IMR-90 (cell line): ENCODE data around the gene FCSK. TPM values are rescaled to one million over a fixed set of nuclear protein-coding genes. Genes with fewer than 3 reads are reported as not detected.

Source experiments
- ATAC-seq: fragments of 200-7000 bp; cut with Tn5 transposase; 2 replicates; pipeline ENCODE4 v1.9.1; 2020; ENCODE audit warnings: low read depth, mild to moderate bottlenecking, moderate library complexity
- BruUV-seq: library from RNA; stranded (reverse); fragments of 400-500 nt; replicated peaks from 2 replicates; lab custom pipeline; 2021; lab: Mats Ljungman, UMichigan
- CTCF ChIA-PET: fragments of 300-600 bp; formaldehyde crosslinking; extraction: SDS; loops from one replicate; lab custom pipeline; 2021; ENCODE audit warnings: antibody characterized with exemption; lab: Yijun Ruan, JAX
- POLR2A ChIA-PET: fragments of 300-600 bp; sonication (Branson Sonifier 250); formaldehyde crosslinking; loops from one replicate; lab custom pipeline; 2022; ENCODE audit warnings: antibody characterized with exemption; ENCODE audit not compliant: unreplicated experiment; lab: Charles Lee
- DNase-seq: peaks from one replicate; pipeline ENCODE4 v3.0.0; 2013
- H2AFZ ChIP-seq: replicated peaks from 2 replicates; pipeline ENCODE3; 2013; ENCODE audit warnings: low read length, mild to moderate bottlenecking; ENCODE audit not compliant: poor library complexity
- H2AK5ac ChIP-seq: 2 replicates; pipeline ENCODE4 v1.6.1; 2013; ENCODE audit warnings: low read depth, low read length, inconsistent platforms
- H2AK9ac ChIP-seq: replicated peaks from 2 replicates; pipeline ENCODE3; 2013; ENCODE audit warnings: mild to moderate bottlenecking, low read depth, low read length, moderate library complexity; ENCODE audit not compliant: poor library complexity
- H2BK120ac ChIP-seq: 2 replicates; pipeline ENCODE4 v1.6.1; 2013; ENCODE audit warnings: low read depth, low read length, inconsistent platforms
- H2BK15ac ChIP-seq: 3 replicates; pipeline ENCODE4 v1.6.1; 2013; ENCODE audit warnings: low read depth, low read length, inconsistent platforms
- H2BK20ac ChIP-seq: 2 replicates; pipeline ENCODE4 v1.6.1; 2013; ENCODE audit warnings: low read depth, mild to moderate bottlenecking, inconsistent platforms, low read length, moderate library complexity
- H2BK5ac ChIP-seq: 2 replicates; pipeline ENCODE4 v1.6.1; 2013; ENCODE audit warnings: mild to moderate bottlenecking, low read depth, low read length, inconsistent platforms; ENCODE audit not compliant: poor library complexity, severe bottlenecking
- H3K14ac ChIP-seq: replicated peaks from 2 replicates; pipeline ENCODE4 v1.6.1; 2013; ENCODE audit warnings: low read depth, low read length, inconsistent platforms
- H3K18ac ChIP-seq: 2 replicates; pipeline ENCODE4 v1.6.1; 2013; ENCODE audit warnings: low read depth, low read length, control low read depth
- H3K23ac ChIP-seq: 2 replicates; pipeline ENCODE4 v1.6.1; 2013; ENCODE audit warnings: low read depth, low read length, inconsistent platforms
- H3K27ac ChIP-seq: 2 replicates; pipeline ENCODE4 v1.5.1; 2013; ENCODE audit warnings: mild to moderate bottlenecking, control low read depth, low read length; ENCODE audit not compliant: insufficient read depth
- H3K27me3 ChIP-seq: 2 replicates; pipeline ENCODE4 v1.6.1; 2013; ENCODE audit warnings: low read length; ENCODE audit not compliant: control insufficient read depth, insufficient read depth
- H3K36me3 ChIP-seq: 2 replicates; pipeline ENCODE4 v1.6.1; 2013; ENCODE audit warnings: low read length, mixed read lengths; ENCODE audit not compliant: control insufficient read depth, insufficient read depth
- H3K4ac ChIP-seq: 2 replicates; pipeline ENCODE4 v1.6.1; 2013; ENCODE audit warnings: low read depth, low read length, inconsistent platforms
- H3K4me1 ChIP-seq: 2 replicates; pipeline ENCODE4 v1.6.1; 2013; ENCODE audit warnings: low read length, mixed read lengths; ENCODE audit not compliant: control insufficient read depth, insufficient read depth
- H3K4me2 ChIP-seq: 2 replicates; pipeline ENCODE4 v1.6.1; 2013; ENCODE audit warnings: low read depth, mild to moderate bottlenecking, control low read depth, low read length, moderate library complexity
- H3K4me3 ChIP-seq: 2 replicates; pipeline ENCODE4 v1.5.1; 2013; ENCODE audit warnings: low read depth, mild to moderate bottlenecking, control low read depth, low read length, moderate library complexity; ENCODE audit not compliant: insufficient read depth
- H3K56ac ChIP-seq: 2 replicates; pipeline ENCODE4 v1.6.1; 2013; ENCODE audit warnings: low read length, inconsistent platforms; ENCODE audit not compliant: insufficient read depth; ENCODE audit errors: extremely low read depth
- H3K79me1 ChIP-seq, 2 experiments: 2 replicates each; pipeline ENCODE4 v1.6.1; 2013; ENCODE audit warnings: low read length in 2 of 2, inconsistent platforms in 1 of 2, low read depth in 1 of 2
- H3K9ac ChIP-seq: 2 replicates; pipeline ENCODE4 v1.6.1; 2013; ENCODE audit warnings: low read depth, low read length, control low read depth
- H3K9me1 ChIP-seq: 2 replicates; pipeline ENCODE4 v1.6.1; 2013; ENCODE audit warnings: low read length, inconsistent platforms; ENCODE audit not compliant: insufficient read depth
- H3K9me3 ChIP-seq: 2 replicates; pipeline ENCODE4 v1.6.1; 2013; ENCODE audit warnings: low read length; ENCODE audit not compliant: control insufficient read depth, insufficient read depth
- H4K20me1 ChIP-seq: 2 replicates; pipeline ENCODE4 v1.6.1; 2013; ENCODE audit warnings: low read length, inconsistent platforms; ENCODE audit not compliant: insufficient read depth
- H4K5ac ChIP-seq: 2 replicates; pipeline ENCODE4 v1.6.1; 2013; ENCODE audit warnings: mild to moderate bottlenecking, low read depth, low read length, control low read depth
- H4K8ac ChIP-seq, 2 experiments: 2 replicates each; pipeline ENCODE4 v1.6.1; 2013; ENCODE audit warnings: low read depth in 2 of 2, low read length in 2 of 2, control low read depth in 1 of 2, inconsistent platforms in 1 of 2
- H4K91ac ChIP-seq: 2 replicates; pipeline ENCODE4 v1.6.1; 2013; ENCODE audit warnings: low read depth, low read length, inconsistent platforms; ENCODE audit not compliant: insufficient read depth
- CEBPB ChIP-seq: IDR thresholded peaks from 2 replicates; pipeline ENCODE4 v1.6.1; 2012; ENCODE audit warnings: low read depth, low read length, improper control_type of control experiment
- FOS ChIP-seq: fragments of 150-350 bp; IDR thresholded peaks from 2 replicates; pipeline ENCODE4 v1.6.1; 2016; ENCODE audit warnings: low read depth, low read length
- RFX5 ChIP-seq: IDR thresholded peaks from 2 replicates; pipeline ENCODE4 v1.8.0; 2012; ENCODE audit warnings: low read depth, mild to moderate bottlenecking, low read length, moderate library complexity
- WGBS, 2 experiments: methylation state at CpG; one replicate each; pipeline versions ENCODE4 v1.1.5 to v1.1.7; 2013; ENCODE audit warnings: missing lambda C conversion rate in 2 of 2; ENCODE audit not compliant: insufficient read length in 1 of 2; ENCODE audit errors: extremely low coverage in 2 of 2; 5-methylcytosine and 5-hydroxymethylcytosine counted together
- dilution Hi-C: fragments of 300-500 bp; cut with HindIII; formaldehyde crosslinking; loops from one replicate; pipeline ENCODE4 v1.14.3; 2018; ENCODE audit warnings: low sequenced_read_pairs; ENCODE audit not compliant: unreplicated experiment
- in situ Hi-C: fragments of 300-500 bp; cut with MboI; formaldehyde crosslinking; loops from 3 replicates; pipeline ENCODE4 v1.14.3; 2019; ENCODE audit warnings: low sequenced_read_pairs, inconsistent platforms, mixed read lengths
- intact Hi-C: fragments of 100-400 bp; cut with micrococcal nuclease; formaldehyde crosslinking; loops from 2 replicates; pipeline ENCODE4 v1.10.0; 2022
- polyA plus RNA-seq, 3 experiments: library from polyadenylated mRNA; depleted of rRNA; stranded (reverse); fragments of >200 nt; gene quantifications; 2 replicates each; pipeline ENCODE4 v1.2.3, GENCODE V29; 2012; ENCODE audit warnings: low replicate concordance in 1 of 3
- total RNA-seq: library from RNA; depleted of rRNA; stranded (reverse); fragments of >200 nt; gene quantifications from 2 replicates; pipeline ENCODE4 v1.2.3, GENCODE V29; 2012

The FCSK gene
- total and polyA plus RNA-seq, 2 of the 4 experiments (the other 2 are of a cell fraction), result 6.1 to 7.2 TPM

GRCh38 chr16:70410734-70411133, 43.7 kb upstream of the FCSK start:
- H4K8ac ChIP-seq, result no peak overlapping the region
- no peak overlapping the region for H3K4me2 ChIP-seq
- no peaks in the 10 kb centered on the region; the same call in 1 of the 2 replicates for H3K4me1 ChIP-seq
- TF ChIP-seq CEBPB (no peak), FOS (no peak), RFX5 (no peak)
- H3K18ac ChIP-seq, result no peak overlapping the region
- H3K4ac ChIP-seq, result no peak overlapping the region
- H3K27ac ChIP-seq, result no peak overlapping the region
- H3K79me1 ChIP-seq, result peaks cover 32 to 62% of the 10 kb centered on the region in 2 experiments
- no peak overlapping the region for H4K91ac ChIP-seq
- H3K4me3 ChIP-seq, result no peak overlapping the region
- no peak overlapping the region for H3K23ac ChIP-seq
- no peak overlapping the region for H3K14ac ChIP-seq
- WGBS, 2 experiments, result no CpG with 5 or more reads among the region's 6 CpGs
- no peak overlapping the region for H2AFZ ChIP-seq
- ChIA-PET POLR2A (interaction anchor here (0.5 kb wide), 1 partner anchor 43 kb away, joined by 6 read pairs; the partner anchor contains the start of gene FCSK), CTCF (no interaction called here)
- intact Hi-C loops, result no loop called here
- in situ Hi-C loops, result no loop called here
- ATAC-seq (no peak), DNase-seq (no peak)
- no peak overlapping the region for H4K5ac ChIP-seq
- H3K9me1 ChIP-seq, result peaks cover 17% of the 10 kb centered on the region; the same call in 1 of the 2 replicates
- H2AK9ac ChIP-seq, result no peak overlapping the region
- dilution Hi-C loops, result no loop called here
- no peak overlapping the region for H2AK5ac ChIP-seq
- BruUV-seq, result no TSS peak
- H2BK20ac ChIP-seq, result no peak overlapping the region
- peaks cover 12% of the 10 kb centered on the region for H4K20me1 ChIP-seq
- H3K27me3 ChIP-seq, result no peaks in the 10 kb centered on the region
- H3K36me3 ChIP-seq, result peaks cover 2% of the 10 kb centered on the region
- no peak overlapping the region for H2BK5ac ChIP-seq
- H3K9ac ChIP-seq, result no peak overlapping the region
- H3K9me3 ChIP-seq, result no peaks in the 10 kb centered on the region
- H2BK120ac ChIP-seq, result no peak overlapping the region
- H3K56ac ChIP-seq, result no peak overlapping the region
- no peak overlapping the region for H2BK15ac ChIP-seq
